RPMI8226 (cell line): ENCODE measurements around the gene CCDC47.
"Not testable (repeated sequence)": the region's sequence is repeated elsewhere in the genome, so short reads cannot be mapped to it uniquely, and the experiment has no call there.

Source experiments
- DNase-seq: peaks from one replicate; pipeline ENCODE4 v3.0.0-alpha.2; 2015

Gene CCDC47

GRCh38 chr17:63773272-63774140 lies at the start of gene CCDC47:
TSS of gene CCDC47 (minus strand) at chr17:63773597. CDS start at chr17:63766175, 7,422 bp downstream.
- peak; percentile 99 for DNase-seq

DNA sequence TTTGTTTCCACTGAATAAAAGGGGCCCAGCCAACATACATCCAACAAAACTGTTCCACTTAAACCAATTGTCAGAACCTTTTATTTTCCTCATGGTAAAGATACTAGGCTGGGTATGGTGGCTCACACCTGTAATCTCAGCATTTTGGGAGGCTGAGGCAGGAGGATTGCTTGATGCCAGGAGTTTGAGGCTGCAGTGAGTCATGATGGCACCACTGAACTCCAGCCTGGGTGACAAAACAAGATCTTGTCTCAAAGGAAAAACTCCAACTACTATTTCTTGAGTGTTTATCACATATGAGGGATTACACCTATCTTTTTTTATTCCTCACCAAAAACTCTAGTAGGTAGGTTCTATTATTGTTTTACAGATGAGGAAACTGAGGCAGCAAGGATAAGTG lies 49.1 kb upstream of the CCDC47 start:
- DNase-seq, result no peak

- no peak for DNase-seq
Measured at GRCh38 chr17:63821804-63822203, 48.4 kb upstream of the CCDC47 start.

- no peak for DNase-seq
Measured at GRCh38 chr17:63820963-63821561, 47.7 kb upstream of the CCDC47 start.

DNA sequence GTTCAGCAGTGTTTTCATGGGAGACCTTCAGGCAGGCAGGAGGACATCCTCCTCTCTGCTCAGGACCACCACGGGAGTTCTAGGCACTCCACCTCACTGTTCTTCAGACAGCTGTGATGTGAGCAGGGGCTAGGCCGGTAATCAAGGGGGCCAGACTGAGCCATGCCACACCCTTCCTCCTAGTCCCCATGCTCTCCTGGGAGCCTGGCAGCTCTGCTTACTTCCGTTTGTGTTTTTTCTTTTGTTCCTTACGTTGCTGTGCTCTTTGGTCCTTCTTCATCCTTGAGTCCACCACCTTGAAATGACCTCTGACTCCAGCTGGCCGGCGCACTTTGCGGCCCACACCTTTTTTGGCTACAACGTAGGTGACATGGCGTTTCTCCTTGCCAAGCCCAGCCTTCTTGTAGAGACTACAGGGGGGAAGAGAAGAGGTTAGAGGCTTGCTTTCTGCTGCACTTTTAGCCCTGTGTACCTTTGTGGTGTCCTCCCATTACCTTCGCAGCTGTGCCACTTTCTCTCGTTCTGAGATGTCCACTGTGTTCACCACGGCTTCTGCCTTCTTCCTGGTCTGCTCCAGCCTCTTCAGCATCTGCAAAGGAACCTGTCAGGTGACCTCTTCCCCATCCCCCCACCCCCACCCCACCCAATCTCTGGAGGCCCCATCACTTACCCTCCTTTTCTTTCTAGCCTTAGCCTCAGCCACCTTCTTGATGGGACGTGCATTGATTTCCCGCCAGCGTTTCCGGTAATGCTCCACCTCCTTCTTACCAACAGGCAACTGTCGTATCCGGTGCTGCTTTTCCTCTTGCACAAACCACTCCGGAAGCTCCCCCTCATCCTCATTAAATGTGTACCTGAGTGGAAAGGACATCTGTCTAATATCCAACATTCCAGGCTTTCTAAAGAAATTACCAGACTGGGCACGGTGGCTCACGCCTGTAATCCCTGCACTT lies 46.5 kb upstream of the CCDC47 start:
- DNase-seq, result no peak

DNA sequence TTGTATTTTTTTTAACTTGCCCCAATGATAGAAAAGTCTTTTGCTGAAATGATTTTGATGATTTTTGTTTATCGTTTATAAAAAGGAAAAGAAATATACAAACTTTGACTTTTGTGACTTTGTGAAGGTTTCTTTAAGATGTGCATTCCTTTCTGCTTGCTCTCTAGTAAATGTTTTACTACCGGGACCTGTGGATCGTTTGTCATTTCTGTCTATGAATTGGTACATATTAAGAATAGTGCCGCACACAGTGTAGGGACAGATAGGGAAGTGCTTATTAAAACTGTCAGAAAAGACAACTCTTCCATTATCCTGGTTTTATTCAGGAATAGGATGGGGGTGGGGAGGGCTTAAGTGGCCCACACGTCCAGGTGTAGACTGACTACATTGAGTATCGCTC lies 45.7 kb upstream of the CCDC47 start:
- no peak for DNase-seq

GRCh38 chr17:63817736-63818385 lies 44.5 kb upstream of the CCDC47 start:
- no peak for DNase-seq

DNA sequence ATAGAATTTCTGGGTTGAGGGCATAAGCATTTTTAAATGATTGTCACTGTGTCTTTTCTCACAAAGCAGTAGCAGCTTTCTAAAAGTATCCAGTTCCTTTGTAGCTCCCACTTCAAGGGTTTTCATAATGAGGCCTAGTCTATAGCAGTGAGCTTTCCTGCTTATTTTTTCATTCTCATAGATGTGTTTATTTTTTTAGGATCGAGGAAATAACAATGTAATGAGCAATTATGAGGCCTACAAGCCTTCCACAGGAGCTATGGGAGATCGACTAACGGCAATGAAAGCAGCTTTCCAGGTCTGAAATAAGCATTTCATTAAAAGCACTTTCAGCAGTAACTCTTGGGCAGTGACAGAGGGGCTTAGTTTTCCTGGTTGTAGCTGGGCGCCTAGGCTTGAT lies 43.3 kb upstream of the CCDC47 start:
- DNase-seq, result no peak

GRCh38 chr17:63816123-63816522 lies 42.7 kb upstream of the CCDC47 start:
- DNase-seq, result no peak

DNA sequence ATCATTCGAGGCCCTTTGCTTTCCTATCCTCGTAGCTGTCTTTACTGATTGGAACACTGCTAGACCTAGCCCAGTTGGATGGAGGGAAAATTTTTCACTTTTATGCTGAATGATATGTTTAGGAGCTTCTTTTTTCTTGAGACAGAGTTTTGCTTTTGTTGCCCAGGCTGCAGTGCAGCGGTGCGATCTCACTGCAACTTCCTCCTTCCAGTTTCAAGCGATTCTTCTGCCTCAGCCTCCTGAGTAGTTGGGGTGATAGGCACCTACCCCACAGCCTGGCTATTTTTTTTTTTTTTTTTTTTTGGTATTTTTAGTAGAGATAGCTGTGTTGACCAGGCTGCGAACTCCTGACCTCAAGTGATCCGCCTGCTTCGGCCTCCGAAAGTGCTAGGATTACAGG lies 36.6 kb upstream of the CCDC47 start:
- DNase-seq, result no peak

- DNase-seq, result no peak
Measured at GRCh38 chr17:63805591-63805990, 32.2 kb upstream of the CCDC47 start.

- no peak for DNase-seq
Measured at GRCh38 chr17:63804328-63804727, 30.9 kb upstream of the CCDC47 start.

- DNase-seq, result no peak
Measured at GRCh38 chr17:63800783-63801182, 27.4 kb upstream of the CCDC47 start.

DNA sequence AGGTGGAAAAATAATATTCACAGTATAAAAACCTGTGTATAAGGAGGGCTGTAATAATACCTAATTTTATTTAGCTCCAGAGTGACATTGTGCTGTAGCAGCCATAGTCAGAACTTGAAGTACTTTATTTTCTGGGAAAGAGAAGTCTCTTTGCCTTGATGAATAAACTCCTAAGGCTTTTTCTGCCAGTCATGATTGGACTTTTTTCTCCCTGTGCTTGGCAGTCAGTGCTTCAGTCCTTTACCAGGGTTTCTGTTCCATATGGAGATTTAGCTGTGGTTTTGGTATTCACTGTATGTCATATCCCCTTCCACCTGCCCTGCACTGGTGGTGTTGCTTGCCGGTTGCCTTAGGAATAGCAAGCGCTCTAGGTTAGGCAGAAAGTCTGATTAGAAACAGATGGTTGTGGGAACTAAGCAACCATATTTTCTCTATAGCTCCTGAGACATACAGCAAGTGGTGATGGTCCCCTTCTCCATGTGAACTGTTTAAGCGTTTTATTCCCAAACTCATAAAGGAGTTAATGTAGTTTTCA lies 25.2 kb upstream of the CCDC47 start:
- DNase-seq, result no peak

DNA sequence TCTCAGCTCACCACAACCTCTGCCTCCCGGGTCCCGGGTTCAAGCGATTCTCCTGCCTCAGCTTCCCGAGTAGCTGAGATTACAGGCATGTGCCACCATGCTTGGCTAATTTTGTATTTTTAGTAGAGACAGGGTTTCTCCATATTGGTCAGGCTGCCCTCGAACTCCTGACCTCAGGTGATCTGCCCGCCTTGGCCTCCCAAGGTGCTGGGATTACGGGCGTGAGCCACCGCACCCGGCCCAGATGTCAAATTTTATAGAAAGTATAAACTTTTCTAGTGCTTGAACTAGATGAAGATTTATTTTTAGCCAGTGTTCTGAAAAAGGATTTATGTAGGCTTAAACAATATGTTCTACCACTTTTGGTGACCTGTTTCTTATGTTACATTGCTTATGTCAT lies 23.0 kb upstream of the CCDC47 start:
- DNase-seq, result not testable (repeated sequence)

DNA sequence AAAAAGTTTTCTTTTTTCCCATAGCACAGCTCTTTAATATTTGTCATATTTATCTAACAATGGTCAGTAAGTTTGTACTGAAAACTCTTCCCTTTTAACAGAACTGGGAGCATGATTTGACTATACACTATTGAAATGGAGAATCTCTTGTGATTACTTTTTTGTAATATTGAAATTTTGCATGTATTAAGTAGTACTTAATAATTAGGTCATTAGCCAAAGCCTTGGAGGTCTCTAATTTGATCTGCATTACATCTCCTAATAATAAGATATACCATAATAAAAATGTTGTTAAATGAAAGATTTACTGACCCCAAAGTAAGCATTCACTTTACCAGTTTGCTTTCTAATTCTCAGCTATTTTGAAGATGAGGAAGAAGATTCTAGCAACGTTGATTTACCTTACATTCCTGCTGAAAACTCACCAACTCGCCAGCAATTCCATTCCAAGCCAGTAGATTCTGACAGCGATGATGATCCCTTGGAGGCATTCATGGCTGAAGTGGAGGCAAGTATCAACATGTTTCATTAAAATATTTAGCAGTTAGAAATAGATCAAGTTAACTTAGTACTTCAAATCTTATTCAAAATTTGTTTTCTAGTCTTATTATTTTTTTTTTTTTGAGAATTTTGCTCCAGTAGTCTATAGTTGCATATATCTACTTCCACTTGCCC lies 18.8 kb upstream of the CCDC47 start:
- DNase-seq, result no peak

DNA sequence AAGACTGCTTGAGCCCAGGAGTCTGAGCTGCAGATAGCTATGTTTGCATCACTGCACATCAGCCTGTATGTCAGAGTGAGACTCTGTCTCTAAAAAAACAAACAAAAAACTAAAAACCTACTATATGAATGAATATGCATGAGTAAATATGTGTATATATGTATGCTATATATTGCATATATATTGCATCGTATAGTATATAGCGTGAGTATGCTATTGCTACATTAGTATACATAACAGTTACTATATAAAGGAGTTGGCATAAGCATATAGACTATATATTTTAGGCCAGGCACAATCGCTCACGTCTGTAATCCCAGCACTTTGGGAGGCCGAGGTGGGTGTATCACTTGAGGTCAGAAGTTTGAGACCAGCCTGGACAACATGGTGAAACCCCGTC lies 16.7 kb upstream of the CCDC47 start:
- no peak for DNase-seq

- DNase-seq, result no peak
Measured at GRCh38 chr17:63786971-63787711, 13.7 kb upstream of the CCDC47 start.

GRCh38 chr17:63786117-63786516 lies 12.7 kb upstream of the CCDC47 start:
- no peak for DNase-seq

GRCh38 chr17:63785556-63785955 lies 12.2 kb upstream of the CCDC47 start:
- DNase-seq, result no peak

DNA sequence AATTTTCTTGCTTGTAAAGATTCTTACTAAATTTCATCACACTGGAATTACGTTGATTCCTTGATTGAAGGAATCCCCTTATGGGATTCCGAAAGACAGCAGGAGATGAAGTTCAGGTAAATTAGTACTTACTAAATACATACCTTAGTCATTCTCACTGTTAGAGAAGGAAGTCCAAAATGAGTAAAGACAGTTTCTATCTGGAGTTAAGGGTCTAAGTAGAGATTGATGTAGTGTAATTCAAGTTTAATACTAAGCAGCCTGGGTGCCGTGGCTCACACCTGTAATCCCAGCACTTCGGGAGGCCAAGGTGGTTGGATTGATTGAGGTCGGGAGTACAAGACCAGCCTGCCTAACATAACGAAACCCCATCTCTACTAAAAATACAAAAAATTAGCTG lies 10.1 kb upstream of the CCDC47 start:
- DNase-seq, result no peak
